ENCODE data around the gene ATP6V0C.

GRCh38 chr16:2485811-2486507, 27.8 kb upstream of the ATP6V0C start:
- TF ChIP-seq, protein P1, sequence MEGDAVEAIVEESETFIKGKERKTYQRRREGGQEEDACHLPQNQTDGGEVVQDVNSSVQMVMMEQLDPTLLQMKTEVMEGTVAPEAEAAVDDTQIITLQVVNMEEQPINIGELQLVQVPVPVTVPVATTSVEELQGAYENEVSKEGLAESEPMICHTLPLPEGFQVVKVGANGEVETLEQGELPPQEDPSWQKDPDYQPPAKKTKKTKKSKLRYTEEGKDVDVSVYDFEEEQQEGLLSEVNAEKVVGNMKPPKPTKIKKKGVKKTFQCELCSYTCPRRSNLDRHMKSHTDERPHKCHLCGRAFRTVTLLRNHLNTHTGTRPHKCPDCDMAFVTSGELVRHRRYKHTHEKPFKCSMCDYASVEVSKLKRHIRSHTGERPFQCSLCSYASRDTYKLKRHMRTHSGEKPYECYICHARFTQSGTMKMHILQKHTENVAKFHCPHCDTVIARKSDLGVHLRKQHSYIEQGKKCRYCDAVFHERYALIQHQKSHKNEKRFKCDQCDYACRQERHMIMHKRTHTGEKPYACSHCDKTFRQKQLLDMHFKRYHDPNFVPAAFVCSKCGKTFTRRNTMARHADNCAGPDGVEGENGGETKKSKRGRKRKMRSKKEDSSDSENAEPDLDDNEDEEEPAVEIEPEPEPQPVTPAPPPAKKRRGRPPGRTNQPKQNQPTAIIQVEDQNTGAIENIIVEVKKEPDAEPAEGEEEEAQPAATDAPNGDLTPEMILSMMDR (IDR thresholded peaks at IDR 0.05): no peak
- TF ChIP-seq POLR2A (IDR thresholded peaks at IDR 0.05): no peak
